ENCODE measurements around the gene TBX18. TPM values are rescaled to one million over a fixed set of nuclear protein-coding genes. Genes with fewer than 3 reads are reported as not detected.
A peak's percentile ranks its signal among the peaks of the same experiment; 100 is the strongest.

The TBX18 gene
- total and polyA plus RNA-seq, 2 donors, result 8.3 to 68.1 TPM

GRCh38 chr6:84709121-84709520 lies 55.3 kb downstream of the TBX18 start:
- no peaks in the 10 kb centered on the region for H3K36me3 ChIP-seq (ENCODE audit: insufficient read depth)
- no peak for DNase-seq (ENCODE audit: extremely low spot score)
- no peak overlapping the region for H3K27ac ChIP-seq (ENCODE audit: low read depth)
- WGBS, result 52% methylated on average over 1 of the region's 1 CpG
- no peak overlapping the region for H3K4me3 ChIP-seq (ENCODE audit: low read depth, low read length)
- H3K4me1 ChIP-seq (ENCODE audit: insufficient read depth), result no peaks in the 10 kb centered on the region

DNA sequence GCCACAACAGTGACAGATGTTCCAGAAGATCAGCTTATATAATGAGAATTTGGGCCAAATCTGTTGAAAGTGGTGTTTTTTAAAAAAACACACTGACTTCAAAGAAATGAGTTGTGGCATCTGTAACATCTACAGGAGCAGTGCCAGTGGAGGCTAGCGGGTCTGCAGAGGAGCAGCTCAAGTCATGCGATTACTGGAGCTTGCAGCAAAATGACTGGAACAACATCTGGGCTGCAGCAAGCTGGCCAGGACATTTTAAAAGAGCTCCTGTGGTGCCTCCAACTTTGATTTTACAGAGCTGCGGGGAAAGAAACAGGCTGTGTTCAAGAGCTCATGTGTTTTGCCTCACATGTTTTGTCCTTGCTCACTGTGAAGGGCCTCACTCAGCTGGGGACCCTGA lies 57.2 kb downstream of the TBX18 start:
- WGBS, result 49% methylated on average over 3 of the region's 3 CpGs
- H3K27ac ChIP-seq (ENCODE audit: low read depth), result no peak overlapping the region
- no peaks in the 10 kb centered on the region for H3K36me3 ChIP-seq (ENCODE audit: insufficient read depth)
- no peaks in the 10 kb centered on the region for H3K4me1 ChIP-seq (ENCODE audit: insufficient read depth)
- no peak overlapping the region for H3K4me3 ChIP-seq (ENCODE audit: low read depth, low read length)
- DNase-seq (ENCODE audit: extremely low spot score), result no peak

- Histone ChIP-seq H3K27ac (ENCODE audit: low read depth) (no peak overlapping the region), H3K36me3 (ENCODE audit: insufficient read depth) (no peaks in the 10 kb centered on the region), H3K4me3 (ENCODE audit: low read depth, low read length) (no peak overlapping the region), H3K4me1 (ENCODE audit: insufficient read depth) (no peaks in the 10 kb centered on the region)
- DNase-seq (ENCODE audit: extremely low spot score), result no peak
- 73% methylated on average over 1 of the region's 1 CpG for WGBS
Measured at GRCh38 chr6:84696166-84696565, 68.2 kb downstream of the TBX18 start.

- 94% methylated on average over 2 of the region's 2 CpGs for WGBS
- no peak for DNase-seq (ENCODE audit: extremely low spot score)
- Histone ChIP-seq H3K4me3 (ENCODE audit: low read depth, low read length) (no peak overlapping the region), H3K36me3 (ENCODE audit: insufficient read depth) (no peaks in the 10 kb centered on the region), H3K27ac (ENCODE audit: low read depth) (no peak overlapping the region), H3K4me1 (ENCODE audit: insufficient read depth) (no peaks in the 10 kb centered on the region)
Measured at GRCh38 chr6:84691978-84692623, 72.3 kb downstream of the TBX18 start.

DNA sequence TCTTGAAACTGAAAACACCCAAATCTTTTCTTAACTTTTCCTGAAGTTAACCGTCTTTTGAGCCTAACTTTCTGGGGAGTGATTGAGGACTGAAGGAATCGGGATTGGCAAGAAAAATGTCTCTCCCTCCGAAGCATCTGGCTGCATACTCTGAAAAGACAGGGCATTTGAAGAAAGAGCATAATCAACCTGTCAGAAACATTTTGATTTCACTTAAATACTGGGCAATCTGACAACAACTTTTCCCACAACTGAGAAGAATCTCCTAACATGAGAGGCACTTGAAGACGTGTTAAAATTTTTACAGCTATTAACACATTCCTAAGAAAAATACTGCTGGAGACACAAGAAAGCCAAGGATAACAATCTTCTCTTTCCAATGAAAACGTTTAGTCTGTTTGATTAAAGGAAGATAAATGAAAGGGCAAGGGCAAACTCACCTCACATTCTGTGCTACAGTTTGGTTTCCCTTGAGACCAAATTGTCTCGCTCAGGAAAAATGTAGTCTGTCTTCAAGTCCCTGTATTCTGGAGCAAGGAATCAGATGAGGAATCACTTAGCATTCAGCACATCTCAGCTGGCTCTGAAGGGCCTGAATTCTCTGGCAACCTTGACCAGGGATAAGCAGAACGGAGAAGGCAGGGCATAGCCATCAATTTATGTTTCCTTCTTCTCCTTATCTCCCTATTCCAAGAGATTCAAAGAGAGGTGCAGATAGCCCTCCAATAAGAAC lies 76.1 kb downstream of the TBX18 start:
- DNase-seq (ENCODE audit: extremely low spot score), result no peak
- 33% methylated on average over 7 of the region's 7 CpGs for WGBS
- H3K27ac ChIP-seq (ENCODE audit: low read depth), result no peak overlapping the region
- H3K4me3 ChIP-seq (ENCODE audit: low read depth, low read length), result no peak overlapping the region
- H3K4me1 ChIP-seq (ENCODE audit: insufficient read depth), result no peaks in the 10 kb centered on the region
- H3K36me3 ChIP-seq (ENCODE audit: insufficient read depth), result no peaks in the 10 kb centered on the region

- 41% methylated on average over 7 of the region's 7 CpGs for WGBS
- no peaks in the 10 kb centered on the region for H3K4me1 ChIP-seq (ENCODE audit: insufficient read depth)
- no peak overlapping the region for H3K27ac ChIP-seq (ENCODE audit: low read depth)
- H3K4me3 ChIP-seq (ENCODE audit: low read depth, low read length), result no peak overlapping the region
- DNase-seq (ENCODE audit: extremely low spot score), result peak; percentile 46
- no peaks in the 10 kb centered on the region for H3K36me3 ChIP-seq (ENCODE audit: insufficient read depth)
Measured at GRCh38 chr6:84687431-84687830, 77.0 kb downstream of the TBX18 start.

GRCh38 chr6:84685983-84686584 lies 78.3 kb downstream of the TBX18 start:
- no peaks in the 10 kb centered on the region for H3K36me3 ChIP-seq (ENCODE audit: insufficient read depth)
- H3K4me1 ChIP-seq (ENCODE audit: insufficient read depth), result no peaks in the 10 kb centered on the region
- no peak for DNase-seq (ENCODE audit: extremely low spot score)
- H3K27ac ChIP-seq (ENCODE audit: low read depth), result no peak overlapping the region
- WGBS, result 76% methylated on average over 3 of the region's 3 CpGs
- H3K4me3 ChIP-seq (ENCODE audit: low read depth, low read length), result no peak overlapping the region

- no peak overlapping the region for H3K27ac ChIP-seq (ENCODE audit: low read depth)
- H3K4me3 ChIP-seq (ENCODE audit: low read depth, low read length), result no peak overlapping the region
- H3K36me3 ChIP-seq (ENCODE audit: insufficient read depth), result no peaks in the 10 kb centered on the region
- 92% methylated on average over 17 of the region's 17 CpGs for WGBS
- no peak for DNase-seq (ENCODE audit: extremely low spot score)
- no peaks in the 10 kb centered on the region for H3K4me1 ChIP-seq (ENCODE audit: insufficient read depth)
Measured at GRCh38 chr6:84681693-84682326, 82.6 kb downstream of the TBX18 start.

DNA sequence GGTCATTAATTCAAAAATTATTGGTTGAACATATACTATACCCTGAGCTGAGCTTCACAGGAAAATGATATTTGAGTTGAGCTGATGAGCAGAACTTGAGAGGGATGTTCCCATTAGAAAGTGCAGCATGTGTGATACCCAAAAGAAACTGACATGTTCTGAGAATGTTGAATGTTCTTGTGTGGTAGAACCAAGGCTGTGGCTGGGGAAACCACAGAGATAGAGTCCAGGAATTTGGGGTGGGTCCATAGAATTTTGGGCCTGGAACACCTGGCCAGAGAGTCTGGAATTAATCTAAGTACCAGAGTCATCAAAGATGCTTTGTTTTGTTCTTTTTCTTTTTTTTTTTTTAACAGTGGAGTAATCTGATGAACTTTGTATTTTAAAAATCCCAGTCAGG lies 88.7 kb downstream of the TBX18 start:
- DNase-seq (ENCODE audit: extremely low spot score), result no peak
- H3K36me3 ChIP-seq (ENCODE audit: insufficient read depth), result no peaks in the 10 kb centered on the region
- H3K4me1 ChIP-seq (ENCODE audit: insufficient read depth), result no peaks in the 10 kb centered on the region
- H3K4me3 ChIP-seq (ENCODE audit: low read depth, low read length), result no peak overlapping the region
- H3K27ac ChIP-seq (ENCODE audit: low read depth), result no peak overlapping the region

GRCh38 chr6:84674395-84674794 lies 90.0 kb downstream of the TBX18 start:
- H3K36me3 ChIP-seq (ENCODE audit: insufficient read depth), result no peaks in the 10 kb centered on the region
- no peaks in the 10 kb centered on the region for H3K4me1 ChIP-seq (ENCODE audit: insufficient read depth)
- DNase-seq (ENCODE audit: extremely low spot score), result no peak
- no peak overlapping the region for H3K4me3 ChIP-seq (ENCODE audit: low read depth, low read length)
- no peak overlapping the region for H3K27ac ChIP-seq (ENCODE audit: low read depth)

DNA sequence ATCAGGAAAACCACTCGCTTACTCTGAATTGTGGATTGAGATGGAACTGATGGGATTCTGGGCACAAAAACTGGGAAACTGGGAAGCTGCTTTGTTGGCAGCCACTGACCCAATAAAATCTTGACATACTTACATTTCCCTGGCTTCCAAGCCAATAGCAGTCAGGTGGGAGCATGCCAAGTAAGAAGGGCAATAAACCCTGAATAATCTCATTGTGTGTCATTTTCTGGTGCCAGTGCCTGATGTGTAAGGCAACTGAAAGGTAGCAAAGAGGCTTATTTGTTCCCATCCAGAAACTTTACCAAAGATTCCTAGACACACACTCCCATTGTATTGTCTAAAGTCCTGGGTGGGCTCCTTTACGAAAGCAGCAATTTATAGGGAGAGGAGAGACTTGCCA lies 93.2 kb downstream of the TBX18 start:
- Histone ChIP-seq H3K27ac (ENCODE audit: low read depth) (no peak overlapping the region), H3K36me3 (ENCODE audit: insufficient read depth) (no peaks in the 10 kb centered on the region), H3K4me1 (ENCODE audit: insufficient read depth) (no peaks in the 10 kb centered on the region), H3K4me3 (ENCODE audit: low read depth, low read length) (no peak overlapping the region)
- WGBS, result 56% methylated on average over 2 of the region's 2 CpGs
- no peak for DNase-seq (ENCODE audit: extremely low spot score)

GRCh38 chr6:84669945-84670344 lies 94.5 kb downstream of the TBX18 start:
- DNase-seq (ENCODE audit: extremely low spot score), result no peak
- no peaks in the 10 kb centered on the region for H3K36me3 ChIP-seq (ENCODE audit: insufficient read depth)
- no peaks in the 10 kb centered on the region for H3K4me1 ChIP-seq (ENCODE audit: insufficient read depth)
- 96% methylated on average over 3 of the region's 3 CpGs for WGBS
- no peak overlapping the region for H3K4me3 ChIP-seq (ENCODE audit: low read depth, low read length)
- no peak overlapping the region for H3K27ac ChIP-seq (ENCODE audit: low read depth)

GRCh38 chr6:84667252-84668213 lies 96.9 kb downstream of the TBX18 start:
- Histone ChIP-seq H3K36me3 (ENCODE audit: insufficient read depth) (no peaks in the 10 kb centered on the region), H3K27ac (ENCODE audit: low read depth) (no peak overlapping the region), H3K4me3 (ENCODE audit: low read depth, low read length) (no peak overlapping the region), H3K4me1 (ENCODE audit: insufficient read depth) (no peaks in the 10 kb centered on the region)
- DNase-seq (ENCODE audit: extremely low spot score), result no peak
- 86% methylated on average over 5 of the region's 5 CpGs for WGBS
